Astrocyte of the spinal cord (primary cell): ENCODE results near the gene HYCC2.

Experiments used
- DNase-seq: peaks from one replicate; pipeline ENCODE4 v3.0.0; 2011; ENCODE audit warnings: low read depth, low spot score
- H3K4me3 ChIP-seq: 2 replicates; pipeline ENCODE4 v1.5.1; 2011; ENCODE audit warnings: low read depth, mild to moderate bottlenecking, low read length, moderate library complexity
- CTCF ChIP-seq: IDR thresholded peaks from 2 replicates; pipeline ENCODE4 v1.5.1; 2012; ENCODE audit warnings: low read depth, mild to moderate bottlenecking, low read length, inconsistent platforms
- in situ Hi-C: cut with HindIII; loops from 2 replicates; pipeline ENCODE4 v1.10.0; 2017; ENCODE audit warnings: low sequenced_read_pairs

HYCC2 gene

GRCh38 chr2:201024518-201024917 lies 47.0 kb downstream of the HYCC2 start:
- TF ChIP-seq CTCF, result no peak
- in situ Hi-C loops, result no loop called here
- no peak overlapping the region for H3K4me3 ChIP-seq
- no peak for DNase-seq

GRCh38 chr2:201021914-201022313 lies 49.6 kb downstream of the HYCC2 start:
- no peak for TF ChIP-seq CTCF
- no peak overlapping the region for H3K4me3 ChIP-seq
- in situ Hi-C loops, result no loop called here
- DNase-seq, result no peak
